Adipocyte (in vitro differentiated cells): Measurements from ENCODE around the gene IL1RN.
A peak's percentile ranks its signal among the peaks of the same experiment; 100 is the strongest.

Source experiments
- DNase-seq: peaks from one replicate; pipeline ENCODE4 v3.0.0-alpha.2; 2015; ENCODE audit warnings: low read depth
- H3K27me3 ChIP-seq: replicated peaks from 2 replicates; pipeline ENCODE4 v1.7.0; 2013; ENCODE audit warnings: mild to moderate bottlenecking, low read length, moderate library complexity; ENCODE audit not compliant: control insufficient read depth, insufficient read depth
- H3K36me3 ChIP-seq: 2 replicates; pipeline ENCODE4 v1.7.0; 2013; ENCODE audit warnings: low read length, mild to moderate bottlenecking, moderate library complexity; ENCODE audit not compliant: control insufficient read depth, insufficient read depth, severe bottlenecking
- H3K4me1 ChIP-seq: 2 replicates; pipeline ENCODE4 v1.7.0; 2013; ENCODE audit warnings: mild to moderate bottlenecking, low read length, moderate library complexity; ENCODE audit not compliant: control insufficient read depth, insufficient read depth
- H3K4me3 ChIP-seq: 2 replicates; pipeline ENCODE4 v1.7.0; 2013; ENCODE audit warnings: mild to moderate bottlenecking, low read length, moderate library complexity
- H3K9ac ChIP-seq: 2 replicates; pipeline ENCODE4 v1.7.0; 2013; ENCODE audit warnings: mild to moderate bottlenecking, low read length, moderate library complexity
- H3K9me3 ChIP-seq: 2 replicates; pipeline ENCODE4 v1.7.0; 2013; ENCODE audit warnings: mild to moderate bottlenecking, low read length, moderate library complexity; ENCODE audit not compliant: control insufficient read depth

IL1RN gene

DNA sequence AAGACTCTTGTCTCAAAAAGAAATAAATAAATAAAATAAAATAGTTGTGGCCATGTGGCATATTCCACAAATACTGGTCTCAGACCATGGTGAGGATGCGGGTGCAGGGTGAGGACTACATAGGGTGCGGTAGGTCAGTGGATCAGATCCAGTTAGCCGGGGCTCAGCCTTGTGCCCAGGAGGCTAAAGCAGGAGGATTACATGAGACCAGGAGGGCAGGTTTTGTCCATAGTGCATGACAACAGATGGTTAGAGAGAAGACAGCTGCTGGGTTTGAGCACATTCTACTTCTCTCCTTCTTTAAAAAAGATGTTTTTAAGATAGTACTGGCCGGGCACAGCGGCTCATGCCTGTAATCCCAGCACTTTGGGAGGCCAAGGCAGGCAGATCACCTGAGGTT, 33.6 kb downstream of the IL1RN start:
- no peaks in the 10 kb centered on the region for H3K36me3 ChIP-seq
- H3K4me1 ChIP-seq = peaks cover 9% of the 10 kb centered on the region
- DNase-seq = no peak

DNA sequence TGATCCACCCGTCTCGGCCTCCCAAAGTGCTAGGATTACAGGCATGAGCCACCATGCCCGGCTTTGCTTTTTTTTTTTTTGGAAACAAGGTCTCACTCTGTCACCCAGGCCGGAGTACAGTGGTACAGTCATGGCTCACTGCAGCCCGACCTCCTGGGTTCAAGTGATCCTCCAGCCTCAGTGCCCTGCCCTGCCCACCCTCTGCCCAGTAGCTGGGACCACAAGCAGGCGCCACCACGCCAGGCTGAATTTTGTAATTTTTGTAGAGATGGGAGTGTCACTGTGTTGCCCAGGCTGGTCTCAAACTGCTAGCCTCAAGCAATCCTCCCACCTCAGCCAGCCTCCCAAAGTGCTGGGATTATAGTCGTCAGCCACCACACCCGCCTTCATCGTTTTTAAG, 34.8 kb downstream of the IL1RN start:
- Histone ChIP-seq H3K4me3 (no peak overlapping the region), H3K4me1 (peaks cover 9% of the 10 kb centered on the region), H3K27me3 (no peaks in the 10 kb centered on the region), H3K36me3 (no peaks in the 10 kb centered on the region), H3K9ac (no peak overlapping the region), H3K9me3 (no peaks in the 10 kb centered on the region)
- no peak for DNase-seq

More for the DNA sequence above, 33.6 kb downstream of the IL1RN start:
- no peak overlapping the region for H3K4me3 ChIP-seq
- H3K27me3 ChIP-seq = no peaks in the 10 kb centered on the region
- H3K9me3 ChIP-seq = no peaks in the 10 kb centered on the region
- H3K9ac ChIP-seq = no peak overlapping the region

DNA sequence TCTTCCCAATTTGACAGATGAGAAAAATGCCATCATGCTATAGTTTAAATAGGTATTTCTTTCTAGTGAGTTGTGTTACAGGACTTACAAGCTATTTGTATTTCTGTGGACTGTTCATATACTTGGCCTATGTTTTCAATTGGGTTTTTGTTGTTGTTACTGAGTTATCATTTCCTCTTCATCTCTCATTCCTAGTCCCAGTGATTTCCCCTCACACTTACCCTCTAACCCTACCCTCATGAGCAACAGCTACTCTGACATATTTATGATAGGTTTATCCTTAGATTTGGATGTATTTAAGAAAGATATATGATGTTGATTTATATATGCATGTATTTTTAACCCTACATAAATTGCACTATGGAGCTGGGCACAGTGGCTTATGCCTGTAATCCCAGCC, 35.5 kb downstream of the IL1RN start:
- Histone ChIP-seq H3K36me3 (no peaks in the 10 kb centered on the region), H3K27me3 (no peaks in the 10 kb centered on the region), H3K4me3 (no peak overlapping the region), H3K4me1 (peaks cover 9% of the 10 kb centered on the region), H3K9me3 (no peaks in the 10 kb centered on the region), H3K9ac (no peak overlapping the region)
- DNase-seq = no peak

DNA sequence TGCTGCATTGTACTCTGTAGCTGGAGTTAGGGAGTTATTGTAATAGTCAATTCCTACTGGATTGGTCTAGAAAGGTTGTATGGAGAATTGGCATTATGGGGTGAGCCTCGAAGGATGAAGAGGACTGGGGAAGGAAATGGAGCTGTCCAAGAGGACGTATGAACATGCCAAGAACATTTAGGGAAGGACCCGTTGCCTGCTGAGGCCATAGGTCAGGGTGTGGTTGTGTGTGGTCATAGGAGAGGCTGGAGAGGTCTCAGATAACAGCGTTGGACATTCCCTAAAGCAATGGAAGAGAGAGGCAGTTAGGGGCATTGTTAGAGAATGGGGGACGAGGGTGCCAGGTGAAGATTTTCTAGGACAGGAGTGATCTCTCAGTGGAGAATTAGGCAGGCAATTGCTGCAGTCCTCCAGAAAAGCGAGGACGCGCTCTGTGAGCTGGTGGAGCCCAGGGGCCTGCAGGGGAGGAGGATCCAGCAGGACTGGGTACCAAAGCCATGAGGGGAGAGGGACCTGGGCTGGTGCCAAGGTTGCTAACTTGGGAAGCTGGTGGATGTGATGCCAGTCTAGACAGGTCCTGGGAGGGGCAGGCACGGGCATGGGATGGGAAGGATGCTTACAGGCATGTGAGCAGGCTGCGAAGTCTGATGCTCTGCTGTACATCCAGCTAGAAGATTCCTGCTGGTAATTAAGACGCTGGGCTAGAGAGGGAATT, 37.0 kb downstream of the IL1RN start:
- Histone ChIP-seq H3K4me3 (no peak overlapping the region), H3K27me3 (no peaks in the 10 kb centered on the region), H3K9ac (no peak overlapping the region), H3K4me1 (peaks cover 2% of the 10 kb centered on the region), H3K36me3 (no peaks in the 10 kb centered on the region), H3K9me3 (no peaks in the 10 kb centered on the region)
- no peak for DNase-seq

DNA sequence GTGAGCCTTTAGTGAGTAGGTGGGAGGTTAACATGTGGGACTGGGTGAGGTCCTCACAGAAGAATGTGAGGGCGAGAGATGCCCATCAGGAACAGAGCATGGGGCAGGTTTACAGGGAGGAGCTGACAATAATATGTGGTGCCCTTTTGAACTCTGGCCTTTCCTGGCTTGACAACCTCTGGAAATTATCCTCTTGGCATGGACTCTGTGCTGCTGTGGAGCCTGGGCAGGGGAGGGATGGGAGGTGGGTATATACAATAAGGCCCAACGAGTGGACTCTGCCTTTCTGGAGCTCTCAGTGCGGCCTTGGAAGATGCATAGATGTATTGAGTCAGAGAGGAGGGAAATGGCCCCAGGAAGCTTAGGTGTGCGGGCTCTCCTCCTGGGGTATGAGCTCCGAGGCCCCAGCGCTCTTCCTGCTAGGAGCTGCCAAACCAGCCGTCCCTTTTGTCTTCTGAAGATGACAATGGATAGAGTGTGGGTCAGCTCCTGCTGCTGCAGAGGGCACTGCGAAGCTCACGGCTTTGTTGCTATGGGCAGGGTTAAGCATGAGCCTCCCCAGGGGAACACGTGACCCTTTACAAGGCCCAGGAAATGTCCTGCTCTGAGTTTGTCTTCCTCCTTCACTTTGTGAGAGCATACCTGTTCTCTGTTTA, 37.7 kb downstream of the IL1RN start:
- H3K9me3 ChIP-seq = no peaks in the 10 kb centered on the region
- H3K27me3 ChIP-seq = no peaks in the 10 kb centered on the region
- H3K4me1 ChIP-seq = no peaks in the 10 kb centered on the region
- no peak overlapping the region for H3K9ac ChIP-seq
- no peak overlapping the region for H3K4me3 ChIP-seq
- no peaks in the 10 kb centered on the region for H3K36me3 ChIP-seq
- no peak for DNase-seq

DNA sequence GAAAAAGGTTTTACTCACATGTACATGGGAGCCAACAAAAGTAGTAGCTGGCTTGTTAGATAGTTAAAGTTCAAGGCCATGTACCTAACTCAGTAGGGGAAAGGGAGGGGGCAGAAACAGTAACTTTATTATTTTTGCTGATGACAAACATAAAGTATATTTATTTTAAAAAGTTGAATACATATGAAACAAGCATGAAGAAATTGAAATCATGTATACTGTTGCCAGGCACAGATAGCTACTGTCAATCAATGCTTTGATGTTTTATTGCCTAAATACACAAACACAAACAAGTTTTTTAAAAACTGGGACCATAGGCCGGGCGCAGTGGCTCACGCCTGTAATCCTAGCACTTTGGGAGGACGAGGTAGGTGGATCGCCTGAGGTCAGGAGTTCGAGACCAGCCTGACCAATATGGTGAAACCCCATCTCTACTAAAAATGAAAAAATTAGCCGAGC, 38.8 kb downstream of the IL1RN start:
- H3K4me3 ChIP-seq = no peak overlapping the region
- H3K4me1 ChIP-seq = no peaks in the 10 kb centered on the region
- no peaks in the 10 kb centered on the region for H3K9me3 ChIP-seq
- no peak for DNase-seq
- no peaks in the 10 kb centered on the region for H3K36me3 ChIP-seq
- no peaks in the 10 kb centered on the region for H3K27me3 ChIP-seq
- no peak overlapping the region for H3K9ac ChIP-seq

DNA sequence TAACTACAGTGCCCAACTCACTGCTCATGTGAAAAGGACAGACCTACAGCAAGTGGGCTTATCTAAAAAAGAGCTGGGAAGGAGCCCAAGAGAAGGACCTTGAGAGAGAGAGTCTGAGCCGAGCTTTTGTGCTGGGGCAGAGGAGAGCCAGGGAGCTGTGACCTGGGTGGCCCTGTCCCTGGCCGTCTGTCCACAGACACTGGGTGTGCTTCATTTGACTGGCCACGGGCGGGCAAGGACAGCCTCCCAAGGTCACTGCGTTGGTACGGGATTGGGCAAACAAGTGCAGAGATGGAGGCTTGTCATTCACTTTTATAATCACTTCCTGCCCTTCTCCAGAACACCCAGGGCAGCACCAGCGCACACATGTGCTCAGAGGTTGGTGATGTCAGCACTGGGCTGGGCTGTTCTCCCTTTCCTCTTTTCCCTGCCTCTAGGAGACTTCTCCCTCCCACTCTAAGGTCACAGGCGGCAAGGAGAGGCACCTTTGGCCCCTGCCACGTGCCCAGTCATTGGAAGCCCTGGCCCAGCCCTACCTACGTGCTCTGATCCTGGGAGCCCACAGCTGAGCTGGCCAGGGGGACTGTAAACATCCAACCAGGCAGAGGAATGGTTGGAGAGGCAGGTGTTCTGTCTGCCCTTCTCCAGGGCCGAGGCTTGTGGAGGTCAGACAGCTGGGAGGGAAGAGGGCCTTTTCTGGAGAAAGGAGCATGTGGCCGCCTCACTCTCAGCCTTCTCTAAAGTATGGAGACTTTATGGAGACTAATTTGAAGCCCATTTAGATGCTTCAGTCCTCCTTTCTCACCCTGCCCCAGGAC, 39.9 kb downstream of the IL1RN start:
- Histone ChIP-seq H3K9ac (no peak overlapping the region), H3K4me3 (no peak overlapping the region), H3K4me1 (no peaks in the 10 kb centered on the region), H3K27me3 (no peaks in the 10 kb centered on the region), H3K9me3 (no peaks in the 10 kb centered on the region), H3K36me3 (no peaks in the 10 kb centered on the region)
- DNase-seq = peak; percentile 9

DNA sequence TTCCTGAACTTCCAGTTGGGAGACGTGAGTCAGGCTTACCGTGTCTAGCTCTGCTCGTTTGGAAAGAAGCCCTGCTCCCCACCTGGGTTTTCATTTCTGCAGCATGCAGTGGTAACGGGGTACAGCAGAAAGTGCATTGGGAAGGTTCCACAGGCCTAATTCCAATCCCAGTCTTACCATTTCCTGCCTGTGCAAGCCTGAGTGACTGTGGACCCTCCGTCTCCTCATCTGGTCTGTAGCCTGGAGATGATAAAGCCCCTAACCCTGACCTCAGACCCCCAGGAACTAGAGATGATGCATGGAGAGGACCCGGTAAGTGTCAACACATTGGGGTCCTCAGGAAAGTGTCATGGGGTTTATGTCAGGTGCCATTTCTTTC, 40.6 kb downstream of the IL1RN start:
- DNase-seq = no peak

DNA sequence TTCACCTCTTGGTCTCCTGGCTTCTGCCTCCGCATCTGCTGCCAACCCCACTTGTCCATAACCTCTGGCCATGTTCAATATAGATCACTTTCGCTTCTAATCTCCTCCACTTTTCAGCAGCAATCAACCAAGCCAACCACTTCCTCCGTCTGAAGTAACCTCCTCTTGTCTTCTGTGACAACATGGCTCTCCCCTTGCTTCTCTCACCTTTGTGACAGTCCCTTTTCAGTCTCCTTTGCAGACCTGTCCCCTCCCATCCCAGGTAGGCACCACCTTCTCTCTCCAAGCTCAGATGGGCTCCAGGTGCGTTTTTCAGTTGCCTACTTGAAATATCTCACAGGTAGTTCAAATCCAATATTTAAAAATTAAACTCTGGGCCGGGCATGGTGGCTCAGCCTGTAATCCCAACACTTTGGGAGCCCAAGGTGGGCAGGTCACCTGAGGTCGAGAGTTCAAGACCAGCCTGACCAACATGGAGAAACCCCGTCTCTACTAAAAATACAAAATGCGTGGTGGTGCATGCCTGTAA, 41.7 kb downstream of the IL1RN start:
- Histone ChIP-seq H3K9ac (no peak overlapping the region), H3K4me1 (no peaks in the 10 kb centered on the region), H3K36me3 (no peaks in the 10 kb centered on the region), H3K9me3 (no peaks in the 10 kb centered on the region), H3K27me3 (no peaks in the 10 kb centered on the region), H3K4me3 (no peak overlapping the region)
- DNase-seq = no peak

More for the DNA sequence above, 40.6 kb downstream of the IL1RN start:
- Histone ChIP-seq H3K36me3 (no peaks in the 10 kb centered on the region), H3K4me1 (no peaks in the 10 kb centered on the region), H3K9me3 (no peaks in the 10 kb centered on the region), H3K4me3 (no peak overlapping the region), H3K27me3 (no peaks in the 10 kb centered on the region), H3K9ac (no peak overlapping the region)

DNA sequence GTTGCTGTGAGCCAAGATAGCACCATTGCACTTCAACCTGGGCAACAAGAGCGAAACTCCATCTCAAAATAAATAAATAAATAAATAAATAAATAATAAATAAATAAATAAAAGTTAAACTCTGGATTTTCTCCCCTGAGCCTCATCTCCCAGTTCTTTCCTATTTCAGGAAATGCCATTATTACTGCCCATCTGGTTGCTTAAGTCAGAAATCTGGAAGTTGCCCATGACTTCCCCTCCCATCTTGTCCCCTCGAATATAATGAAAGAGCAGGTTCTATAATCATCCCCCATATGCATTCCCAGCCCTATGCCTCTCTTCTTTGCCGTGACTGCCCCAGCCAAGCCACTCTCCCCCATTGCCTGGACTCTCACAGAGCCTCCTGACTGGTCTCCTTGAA, 42.2 kb downstream of the IL1RN start:
- H3K4me1 ChIP-seq = no peaks in the 10 kb centered on the region
- DNase-seq = no peak
- no peaks in the 10 kb centered on the region for H3K27me3 ChIP-seq
- no peak overlapping the region for H3K4me3 ChIP-seq
- no peak overlapping the region for H3K9ac ChIP-seq
- no peaks in the 10 kb centered on the region for H3K9me3 ChIP-seq
- no peaks in the 10 kb centered on the region for H3K36me3 ChIP-seq
